Muscle of leg (tissue), 11 donors: ENCODE measurements around the gene INO80B. TPM values are rescaled to one million over a fixed set of nuclear protein-coding genes. Genes with fewer than 3 reads are reported as not detected.
A peak's percentile ranks its signal among the peaks of the same experiment; 100 is the strongest.
"Not testable (repeated sequence)": the region's sequence is repeated elsewhere in the genome, so short reads cannot be mapped to it uniquely, and the experiment has no call there.

Source experiments
- DNase-seq: peaks from one replicate; pipeline ENCODE4 v3.0.0; 2013
- H3K27ac ChIP-seq: one replicate; pipeline ENCODE4 v1.5.1; 2013; ENCODE audit warnings: mild to moderate bottlenecking, low read length, control low read depth
- H3K27me3 ChIP-seq: one replicate; pipeline ENCODE4 v1.6.1; 2013; ENCODE audit warnings: low read length; ENCODE audit not compliant: control insufficient read depth, insufficient read depth
- H3K36me3 ChIP-seq: one replicate; pipeline ENCODE4 v1.6.1; 2013; ENCODE audit warnings: low read length; ENCODE audit not compliant: control insufficient read depth, insufficient read depth
- H3K4me1 ChIP-seq: one replicate; pipeline ENCODE4 v1.6.1; 2013; ENCODE audit warnings: low read length; ENCODE audit not compliant: control insufficient read depth, insufficient read depth
- H3K4me3 ChIP-seq: one replicate; pipeline ENCODE4 v1.5.1; 2013; ENCODE audit warnings: low read length, control low read depth
- H3K9me3 ChIP-seq: replicated peaks from 2 replicates; pipeline ENCODE4 v1.6.1; 2013; ENCODE audit warnings: low read depth, low read length; ENCODE audit not compliant: control insufficient read depth
- WGBS: methylation state at CpG from one replicate; pipeline ENCODE4 v1.1.5; 2013; ENCODE audit warnings: missing lambda C conversion rate; ENCODE audit not compliant: insufficient coverage; 5-methylcytosine and 5-hydroxymethylcytosine counted together
- polyA plus RNA-seq, 8 donors: library from polyadenylated mRNA; unstranded; fragments of 120-200 nt; gene quantifications; one replicate each; pipeline versions ENCODE4 v1.2.1 to v1.2.3, GENCODE V29; 2013; ENCODE audit warnings: inconsistent platforms in 1 of 8, low replicate concordance in 1 of 8; ENCODE audit not compliant: insufficient read length in 8 of 8, insufficient read depth in 1 of 8
- total RNA-seq: library from RNA; stranded (reverse); fragments of 120-200 nt; gene quantifications from one replicate; pipeline ENCODE4 v1.2.4, GENCODE V29; 2013

Gene INO80B
- total and polyA plus RNA-seq, 9 donors, result 15.9 to 26.5 (median 21.1) TPM

DNA sequence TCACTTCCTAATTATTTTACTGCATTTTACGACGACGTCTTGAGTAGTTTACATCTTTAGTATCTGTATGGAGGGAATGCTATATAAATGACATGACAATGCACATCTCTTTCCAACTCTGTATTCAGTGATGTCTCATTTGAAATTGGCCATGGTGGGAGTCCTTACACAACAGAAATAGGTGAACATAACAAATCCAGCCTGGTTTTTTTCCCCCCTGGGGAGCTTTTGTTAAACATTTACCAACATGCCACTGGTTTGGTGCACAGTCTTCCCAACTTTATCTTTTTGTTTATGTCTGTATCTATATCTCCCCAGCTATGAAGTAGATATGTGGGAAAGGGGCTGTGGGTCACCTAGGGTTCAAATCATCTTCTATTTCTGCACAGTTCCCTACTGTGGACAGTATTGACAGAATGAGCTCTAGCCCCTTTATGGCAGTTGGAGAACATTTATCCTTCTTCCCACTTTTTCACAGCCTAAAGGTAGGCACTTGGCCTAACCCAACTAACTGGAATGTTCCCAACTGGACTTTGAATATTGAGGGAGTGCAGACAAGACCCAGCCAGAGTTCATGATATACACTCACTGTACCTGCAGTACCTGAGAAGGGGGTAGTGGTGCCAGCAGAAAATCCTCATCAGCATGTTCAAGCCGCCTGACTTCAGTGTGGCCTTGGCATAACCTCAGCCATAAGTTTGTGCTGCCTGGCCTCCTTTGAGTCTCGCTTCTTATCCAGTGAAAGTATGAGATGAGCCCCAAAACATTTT lies 7.5 kb upstream of the INO80B start:
- H3K4me3 ChIP-seq, result no peak overlapping the region
- H3K36me3 ChIP-seq, result no peaks in the 10 kb centered on the region
- no peak overlapping the region for H3K27ac ChIP-seq
- no peaks in the 10 kb centered on the region for H3K9me3 ChIP-seq
- H3K27me3 ChIP-seq, result peaks cover 2% of the 10 kb centered on the region
- no peak for DNase-seq
- no CpG with 5 or more reads among the region's 5 CpGs for WGBS
- H3K4me1 ChIP-seq, result peaks cover 6% of the 10 kb centered on the region

DNA sequence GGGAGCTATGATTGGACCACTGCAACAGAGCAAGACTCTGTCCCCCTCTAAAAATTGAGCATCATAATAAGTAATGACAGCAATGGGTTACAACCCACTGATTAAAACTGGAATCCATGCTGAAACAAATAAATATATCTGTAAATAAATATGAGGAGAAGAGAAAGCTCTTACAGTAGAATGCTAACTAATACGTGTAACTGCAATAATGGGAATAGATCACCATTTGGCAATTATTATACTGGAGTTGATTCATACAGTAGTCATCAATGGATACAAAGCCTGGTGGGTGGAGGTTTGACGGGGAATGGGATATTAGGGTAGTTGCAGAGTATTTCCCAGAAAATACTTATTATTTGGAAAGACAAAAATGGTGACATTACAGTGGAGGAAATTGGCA lies 6.1 kb upstream of the INO80B start:
- Histone ChIP-seq H3K36me3 (no peaks in the 10 kb centered on the region), H3K27me3 (peaks cover 2% of the 10 kb centered on the region)
- 100% methylated on average over 1 of the region's 2 CpGs for WGBS

DNA sequence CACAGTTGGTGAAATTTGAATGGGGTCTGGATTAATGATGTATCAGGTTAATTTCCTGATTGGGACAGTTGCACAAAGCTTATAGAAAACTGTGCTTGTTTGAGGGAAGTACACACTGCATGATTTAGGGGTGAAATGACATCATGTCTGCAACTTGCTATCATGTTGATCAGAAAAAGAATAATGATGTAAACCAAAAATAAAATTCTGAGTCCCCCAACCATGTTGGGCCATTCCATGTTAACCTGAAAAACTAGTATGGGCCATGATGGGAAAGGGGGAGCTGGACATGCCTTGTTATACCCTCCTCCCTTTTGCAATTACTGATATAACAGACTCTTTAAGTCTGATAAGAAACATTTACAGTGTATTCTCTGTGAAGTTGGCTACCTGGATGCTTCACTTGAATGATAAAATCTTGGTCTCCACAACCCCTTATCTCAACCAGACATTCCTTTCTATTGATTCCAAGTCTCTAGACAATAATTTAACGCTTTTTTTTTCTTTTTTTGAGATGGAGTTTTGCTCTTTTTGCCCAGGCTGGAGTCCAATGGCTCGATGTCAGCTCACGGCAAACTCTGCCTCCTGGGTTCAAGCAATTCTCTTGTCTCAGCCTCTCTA lies 4.2 kb upstream of the INO80B start:
- no CpG with 5 or more reads among the region's 3 CpGs for WGBS
- no peak for DNase-seq
- H3K27me3 ChIP-seq, result peaks cover 2% of the 10 kb centered on the region

More for the DNA sequence above, 6.1 kb upstream of the INO80B start:
- peaks cover 6% of the 10 kb centered on the region for H3K4me1 ChIP-seq
- H3K27ac ChIP-seq, result no peak overlapping the region
- DNase-seq, result no peak
- H3K4me3 ChIP-seq, result no peak overlapping the region
- no peaks in the 10 kb centered on the region for H3K9me3 ChIP-seq

DNA sequence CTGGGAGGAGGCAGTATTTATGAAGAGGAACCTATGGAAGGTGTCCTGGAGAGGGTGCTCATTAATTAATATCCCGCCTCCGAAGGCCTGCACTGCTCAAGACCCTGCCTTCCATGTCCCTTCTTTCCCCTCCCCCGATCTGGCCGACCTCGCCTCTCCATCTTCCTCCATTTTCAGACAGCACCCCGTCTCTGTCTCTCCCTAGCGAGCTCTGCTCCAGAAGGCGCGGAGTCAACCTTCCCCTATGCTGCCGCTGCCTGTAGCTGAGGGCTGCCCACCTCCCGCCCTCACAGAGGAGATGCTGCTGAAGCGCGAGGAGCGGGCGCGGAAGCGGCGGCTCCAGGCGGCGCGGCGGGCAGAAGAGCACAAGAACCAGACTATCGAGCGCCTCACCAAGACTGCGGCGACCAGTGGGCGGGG lies 2.3 kb downstream of the INO80B start:
- H3K9me3 ChIP-seq, result no peaks in the 10 kb centered on the region
- no peak for DNase-seq
- H3K4me1 ChIP-seq, result peaks cover 29% of the 10 kb centered on the region
- peaks cover 16% of the 10 kb centered on the region for H3K36me3 ChIP-seq
- peak overlapping the region; percentile 83 for H3K4me3 ChIP-seq
- under 1% methylated on average over 25 of the region's 27 CpGs for WGBS
- H3K27me3 ChIP-seq, result no peaks in the 10 kb centered on the region
- H3K27ac ChIP-seq, result peak overlapping the region; percentile 100

More for the DNA sequence above, 4.2 kb upstream of the INO80B start:
- Histone ChIP-seq H3K36me3 (no peaks in the 10 kb centered on the region), H3K4me3 (no peak overlapping the region), H3K4me1 (peaks cover 7% of the 10 kb centered on the region), H3K9me3 (no peaks in the 10 kb centered on the region), H3K27ac (no peak overlapping the region)

DNA sequence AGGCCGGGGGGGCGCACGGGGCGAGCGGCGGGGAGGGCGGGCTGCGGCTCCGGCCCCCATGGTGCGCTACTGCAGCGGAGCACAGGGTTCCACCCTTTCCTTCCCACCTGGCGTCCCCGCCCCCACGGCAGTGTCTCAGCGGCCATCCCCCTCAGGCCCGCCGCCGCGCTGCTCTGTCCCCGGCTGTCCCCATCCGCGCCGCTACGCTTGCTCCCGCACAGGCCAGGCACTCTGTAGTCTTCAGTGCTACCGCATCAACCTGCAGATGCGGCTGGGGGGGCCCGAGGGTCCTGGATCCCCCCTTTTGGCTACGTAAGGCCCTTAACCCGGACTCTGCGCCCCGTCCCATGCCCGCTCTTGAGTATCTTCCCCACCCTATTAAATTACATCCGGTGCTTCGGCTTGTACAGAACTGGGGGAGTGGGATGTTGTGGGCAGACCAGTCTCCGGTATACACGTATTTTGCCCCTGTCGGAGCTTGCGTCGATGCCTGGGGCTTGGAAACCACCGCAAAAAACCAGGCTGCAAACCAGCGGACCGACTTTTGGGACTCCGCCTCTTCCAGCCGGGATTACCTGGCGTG lies 2.8 kb downstream of the INO80B start:
- DNase-seq, result peak; percentile 82
- H3K9me3 ChIP-seq, result no peaks in the 10 kb centered on the region
- H3K27ac ChIP-seq, result peak overlapping the region; percentile 100
- H3K27me3 ChIP-seq, result no peaks in the 10 kb centered on the region
- 0% methylated on average over 35 of the region's 46 CpGs for WGBS
- peaks cover 21% of the 10 kb centered on the region for H3K36me3 ChIP-seq
- H3K4me1 ChIP-seq, result peaks cover 29% of the 10 kb centered on the region
- peak overlapping the region; percentile 83 for H3K4me3 ChIP-seq

DNA sequence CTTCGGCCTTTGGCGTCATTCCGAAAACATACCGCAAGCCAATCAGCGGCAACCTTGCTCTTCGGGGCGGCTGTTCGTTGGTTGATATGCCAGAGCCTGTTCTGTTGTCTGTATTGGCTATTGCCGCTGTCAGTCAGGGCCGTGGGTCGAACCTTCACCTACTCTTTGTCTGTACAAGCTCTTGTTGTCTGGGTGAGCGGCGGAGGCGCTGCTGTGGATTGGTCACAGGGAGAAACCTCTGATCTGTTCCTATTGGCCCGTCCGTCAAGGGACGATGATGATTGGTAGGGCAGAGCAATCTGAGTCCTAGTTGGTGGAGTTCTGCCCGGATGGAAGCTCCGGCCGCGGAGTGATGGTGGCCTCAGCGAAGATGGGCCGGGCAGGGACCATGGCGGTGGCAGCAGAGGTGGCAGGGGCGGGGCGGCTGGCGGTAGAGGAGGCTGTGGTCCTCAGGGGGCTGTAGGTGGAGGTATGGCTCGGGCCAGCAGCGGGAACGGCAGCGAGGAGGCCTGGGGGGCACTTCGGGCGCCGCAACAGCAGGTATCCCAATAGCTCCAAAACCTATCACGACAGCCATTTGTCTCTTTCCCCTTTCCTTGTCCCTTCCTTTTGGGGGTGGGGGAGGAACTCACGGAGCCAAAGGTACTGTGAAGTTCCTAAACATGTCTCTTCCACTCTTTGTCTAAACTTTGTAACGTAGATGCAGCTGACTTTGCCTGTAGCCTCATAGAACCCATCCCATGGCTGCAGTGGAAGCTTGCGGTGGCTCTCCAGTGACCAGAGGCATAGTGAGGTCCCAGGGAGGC lies 3.4 kb downstream of the INO80B start, which contains the start of gene WBP1:
TSS of gene WBP1 (plus strand) at position 307 of the 806 bp plus-strand sequence. CDS start at position 472, 165 bp downstream.
- peak; percentile 100 for DNase-seq
- peak within 1 kb of the TSS; percentile 83 for H3K4me3 ChIP-seq
- H3K4me1 ChIP-seq, result peaks cover 29% of the 10 kb centered on the region
- H3K27me3 ChIP-seq, result no peaks in the 10 kb centered on the region
- WGBS, result 0% methylated on average over 16 of the region's 38 CpGs
- H3K36me3 ChIP-seq, result peaks cover 26% of the 10 kb centered on the region
- peak within 1 kb of the TSS; percentile 100 for H3K27ac ChIP-seq
- no peaks in the 10 kb centered on the region for H3K9me3 ChIP-seq

DNA sequence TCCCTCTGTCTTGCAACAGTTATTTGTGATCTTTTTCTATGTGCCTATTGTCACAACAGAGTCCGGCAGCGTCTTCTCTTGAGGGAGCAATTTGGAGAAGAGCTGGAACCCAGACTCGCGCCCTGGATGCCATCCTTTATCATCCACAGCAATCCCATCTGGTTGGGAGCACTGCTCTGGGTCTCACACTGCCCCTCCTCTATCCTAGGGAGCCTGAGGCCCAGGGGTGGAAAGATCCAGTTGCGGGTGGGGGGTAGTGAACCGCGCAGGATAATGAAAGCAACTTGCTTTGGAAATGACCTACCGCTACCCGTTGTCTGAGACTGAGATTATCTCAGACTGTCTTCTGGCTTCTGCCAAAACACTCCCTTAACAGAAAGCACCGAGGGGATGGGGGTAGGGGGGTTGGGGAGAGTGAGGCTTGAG lies 4.1 kb downstream of the INO80B start:
- H3K4me1 ChIP-seq, result peaks cover 30% of the 10 kb centered on the region

DNA sequence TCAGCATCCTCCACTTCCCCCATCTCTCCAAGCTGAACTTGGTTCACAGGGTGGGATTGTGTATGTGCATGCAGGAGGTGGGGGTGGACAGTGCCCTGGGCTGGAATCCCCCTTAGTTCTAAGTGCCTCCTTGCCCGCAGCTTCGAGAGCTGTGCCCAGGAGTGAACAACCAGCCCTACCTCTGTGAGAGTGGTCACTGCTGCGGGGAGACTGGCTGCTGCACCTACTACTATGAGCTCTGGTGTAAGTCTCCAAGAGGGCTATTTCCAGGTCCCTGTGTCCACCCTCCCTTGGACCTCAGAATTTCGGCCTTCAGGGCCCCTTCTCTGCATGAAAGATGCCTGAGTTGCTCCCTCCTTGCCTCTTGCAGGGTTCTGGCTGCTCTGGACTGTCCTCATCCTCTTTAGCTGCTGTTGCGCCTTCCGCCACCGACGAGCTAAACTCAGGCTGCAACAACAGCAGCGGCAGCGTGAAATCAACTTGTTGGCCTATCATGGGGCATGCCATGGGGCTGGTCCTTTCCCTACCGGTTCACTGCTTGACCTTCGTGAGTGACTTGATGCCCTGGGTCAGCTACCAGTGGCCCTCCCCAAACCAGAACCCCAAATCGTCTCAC lies 4.7 kb downstream of the INO80B start:
- 73% methylated on average over 13 of the region's 13 CpGs for WGBS
- H3K4me3 ChIP-seq, H3K9me3 ChIP-seq, H3K27me3 ChIP-seq, DNase-seq, H3K27ac ChIP-seq: not testable (repeated sequence)
- Histone ChIP-seq H3K4me1 (peaks cover 36% of the 10 kb centered on the region), H3K36me3 (peaks cover 26% of the 10 kb centered on the region)

More for the DNA sequence above, 4.1 kb downstream of the INO80B start:
- DNase-seq, result no peak
- Histone ChIP-seq H3K4me3 (peak overlapping the region; percentile 65), H3K27me3 (no peaks in the 10 kb centered on the region), H3K27ac (peak overlapping the region; percentile 72), H3K36me3 (peaks cover 26% of the 10 kb centered on the region), H3K9me3 (no peaks in the 10 kb centered on the region)
- no CpG with 5 or more reads among the region's 10 CpGs for WGBS

DNA sequence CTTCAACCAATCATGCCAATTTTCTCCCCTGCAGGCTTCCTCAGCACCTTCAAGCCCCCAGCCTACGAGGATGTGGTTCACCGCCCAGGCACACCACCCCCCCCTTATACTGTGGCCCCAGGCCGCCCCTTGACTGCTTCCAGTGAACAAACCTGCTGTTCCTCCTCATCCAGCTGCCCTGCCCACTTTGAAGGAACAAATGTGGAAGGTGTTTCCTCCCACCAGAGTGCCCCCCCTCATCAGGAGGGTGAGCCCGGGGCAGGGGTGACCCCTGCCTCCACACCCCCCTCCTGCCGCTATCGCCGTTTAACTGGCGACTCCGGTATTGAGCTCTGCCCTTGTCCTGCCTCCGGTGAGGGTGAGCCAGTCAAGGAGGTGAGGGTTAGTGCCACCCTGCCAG lies 5.3 kb downstream of the INO80B start:
- WGBS, result 92% methylated on average over 2 of the region's 10 CpGs
- not testable (repeated sequence) for DNase-seq

More for the DNA sequence above, 5.3 kb downstream of the INO80B start:
- H3K27me3 ChIP-seq, H3K9me3 ChIP-seq, H3K4me3 ChIP-seq, H3K27ac ChIP-seq: not testable (repeated sequence)
- Histone ChIP-seq H3K36me3 (peaks cover 26% of the 10 kb centered on the region), H3K4me1 (peaks cover 35% of the 10 kb centered on the region)
